GM21526 (cell line): Measurements from ENCODE around the gene CEP20.

Experiments
- ATAC-seq: cut with Tn5 transposase; IDR thresholded peaks from one replicate; pipeline ENCODE4 v1.9.1; 2021; ENCODE audit warnings: moderate library complexity; ENCODE audit not compliant: unreplicated experiment, low FRiP score

Gene CEP20

GRCh38 chr16:15836074-15836473, 52.3 kb downstream of the CEP20 start:
- no peak for ATAC-seq

GRCh38 chr16:15835136-15835878, 53.1 kb downstream of the CEP20 start:
- no peak for ATAC-seq

- no peak for ATAC-seq
Observed at GRCh38 chr16:15834502-15834901, 53.9 kb downstream of the CEP20 start.

GRCh38 chr16:15833541-15833940, 54.9 kb downstream of the CEP20 start:
- no peak for ATAC-seq

GRCh38 chr16:15832241-15832640, 56.2 kb downstream of the CEP20 start:
- ATAC-seq = no peak

GRCh38 chr16:15830832-15831451, 57.5 kb downstream of the CEP20 start:
- ATAC-seq = no peak

- no peak for ATAC-seq
Observed at GRCh38 chr16:15829460-15829859, 58.9 kb downstream of the CEP20 start.

- ATAC-seq = no peak
Observed at GRCh38 chr16:15827709-15828343, 60.6 kb downstream of the CEP20 start.

- ATAC-seq = no peak
Observed at GRCh38 chr16:15827299-15827698, 61.1 kb downstream of the CEP20 start.

- no peak for ATAC-seq
Observed at GRCh38 chr16:15825750-15826305, 62.6 kb downstream of the CEP20 start.

GRCh38 chr16:15822957-15823356, 65.4 kb downstream of the CEP20 start:
- no peak for ATAC-seq

GRCh38 chr16:15820837-15821236, 67.6 kb downstream of the CEP20 start:
- ATAC-seq = no peak

- ATAC-seq = no peak
Observed at GRCh38 chr16:15819046-15819445, 69.4 kb downstream of the CEP20 start.

- no peak for ATAC-seq
Observed at GRCh38 chr16:15817446-15817845, 71.0 kb downstream of the CEP20 start.

GRCh38 chr16:15816228-15816627, 72.2 kb downstream of the CEP20 start:
- ATAC-seq = no peak
